OCI-LY1 (cell line): ENCODE measurements around the gene FYTTD1.

Experiments used
- EZH2 ChIP-seq: fragments of 200-600 bp; sonication (generic), shearing (Covaris generic); IDR thresholded peaks from 2 replicates; pipeline ENCODE4 v1.8.0; 2017; ENCODE audit warnings: borderline replicate concordance, mixed run types, mild to moderate bottlenecking, antibody characterized with exemption, low read length, moderate library complexity, mixed read lengths
- TF ChIP-seq, protein P1 (sequence below): fragments of 200-600 bp; sonication (generic), shearing (Covaris generic); IDR thresholded peaks from 2 replicates; pipeline ENCODE4 v1.5.1; 2017; ENCODE audit warnings: mild to moderate bottlenecking, antibody characterized with exemption, low read length, moderate library complexity, mixed read lengths

DNA sequence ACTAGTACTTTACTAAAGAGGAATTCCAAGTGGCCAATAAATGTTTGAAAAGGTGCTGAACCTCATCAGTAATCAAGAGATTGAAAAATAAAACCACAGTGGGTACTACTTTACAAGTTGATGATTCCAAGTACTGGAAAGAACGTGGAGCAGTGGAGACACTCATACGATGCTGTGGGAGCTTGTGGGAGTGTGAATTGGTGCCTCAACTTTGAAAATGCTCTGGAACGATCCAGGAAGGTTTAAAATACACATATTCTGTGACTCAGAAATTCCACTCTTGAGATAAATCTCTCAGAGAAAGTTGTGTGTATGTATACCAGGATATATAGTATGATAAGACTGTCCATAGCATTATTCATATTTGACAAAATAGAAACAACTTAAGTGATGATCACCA is 50.7 kb downstream of the FYTTD1 start:
- TF ChIP-seq, protein P1, sequence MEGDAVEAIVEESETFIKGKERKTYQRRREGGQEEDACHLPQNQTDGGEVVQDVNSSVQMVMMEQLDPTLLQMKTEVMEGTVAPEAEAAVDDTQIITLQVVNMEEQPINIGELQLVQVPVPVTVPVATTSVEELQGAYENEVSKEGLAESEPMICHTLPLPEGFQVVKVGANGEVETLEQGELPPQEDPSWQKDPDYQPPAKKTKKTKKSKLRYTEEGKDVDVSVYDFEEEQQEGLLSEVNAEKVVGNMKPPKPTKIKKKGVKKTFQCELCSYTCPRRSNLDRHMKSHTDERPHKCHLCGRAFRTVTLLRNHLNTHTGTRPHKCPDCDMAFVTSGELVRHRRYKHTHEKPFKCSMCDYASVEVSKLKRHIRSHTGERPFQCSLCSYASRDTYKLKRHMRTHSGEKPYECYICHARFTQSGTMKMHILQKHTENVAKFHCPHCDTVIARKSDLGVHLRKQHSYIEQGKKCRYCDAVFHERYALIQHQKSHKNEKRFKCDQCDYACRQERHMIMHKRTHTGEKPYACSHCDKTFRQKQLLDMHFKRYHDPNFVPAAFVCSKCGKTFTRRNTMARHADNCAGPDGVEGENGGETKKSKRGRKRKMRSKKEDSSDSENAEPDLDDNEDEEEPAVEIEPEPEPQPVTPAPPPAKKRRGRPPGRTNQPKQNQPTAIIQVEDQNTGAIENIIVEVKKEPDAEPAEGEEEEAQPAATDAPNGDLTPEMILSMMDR: no peak
- no peak for TF ChIP-seq EZH2
